ENCODE data around the gene WNT4.

Gene WNT4

DNA sequence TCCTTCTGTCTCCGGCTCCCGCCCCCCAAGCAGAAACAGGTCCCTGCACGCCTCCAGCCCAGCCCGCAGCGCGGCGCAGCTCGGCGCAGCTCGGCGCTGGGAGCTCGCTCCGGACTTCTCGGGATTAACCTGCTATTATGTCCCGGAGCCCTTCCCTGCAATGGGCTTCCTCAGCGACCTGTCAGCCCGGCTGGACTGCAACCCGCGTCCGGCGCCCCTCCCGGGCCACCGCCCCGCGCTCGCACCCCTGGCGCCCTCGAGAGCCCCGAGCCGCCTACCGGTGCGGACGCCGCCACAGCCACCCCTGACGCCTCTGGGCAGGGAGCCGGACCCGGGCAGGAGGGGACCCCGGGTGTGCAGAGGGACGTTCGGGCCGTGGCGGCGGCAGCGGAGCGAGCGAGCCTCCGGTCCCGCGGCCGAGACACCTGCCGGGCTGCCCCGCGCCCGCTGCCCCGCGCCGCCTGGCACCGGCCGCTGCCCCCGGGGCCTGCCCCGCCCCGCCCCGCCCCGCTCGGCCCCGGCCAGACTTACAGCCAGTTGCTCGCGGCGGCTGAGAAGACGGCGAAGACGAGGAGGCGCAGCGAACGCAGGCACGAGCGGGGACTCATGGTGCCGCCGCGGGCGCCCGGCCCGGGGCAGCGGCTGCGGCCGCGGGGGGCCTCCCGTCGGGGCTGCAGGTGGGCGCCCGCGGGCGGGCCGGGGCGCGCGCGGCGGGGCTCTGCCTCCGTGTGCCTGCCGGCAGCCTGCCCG, 407 bp downstream of the WNT4 start:
- H3K4me2 ChIP-seq (ENCODE audit: low read length) = peak overlapping the region; percentile 84
- peaks cover 53% of the 10 kb centered on the region for H3K79me2 ChIP-seq (ENCODE audit: low read length)
- H3K9ac ChIP-seq (ENCODE audit: low read length) = peak overlapping the region; percentile 93
- peak overlapping the region; percentile 51 for H3K27ac ChIP-seq (ENCODE audit: low read length)
- H3K4me1 ChIP-seq (ENCODE audit: low read length) = peaks cover 79% of the 10 kb centered on the region
- H3K4me3 ChIP-seq (ENCODE audit: low read length) = peak overlapping the region; percentile 96
- peaks cover 41% of the 10 kb centered on the region for H4K20me1 ChIP-seq (ENCODE audit: insufficient read depth, low read length)
- H3K27me3 ChIP-seq (ENCODE audit: low read depth, low read length) = no peaks in the 10 kb centered on the region
- H3K36me3 ChIP-seq (replicated peaks; ENCODE audit: low read depth, low read length) = peaks cover 45% of the 10 kb centered on the region
- no peak for TF ChIP-seq EZH2phosphoT487 (IDR thresholded peaks at IDR 0.05; ENCODE audit: low read depth)
- TF ChIP-seq, protein P1, sequence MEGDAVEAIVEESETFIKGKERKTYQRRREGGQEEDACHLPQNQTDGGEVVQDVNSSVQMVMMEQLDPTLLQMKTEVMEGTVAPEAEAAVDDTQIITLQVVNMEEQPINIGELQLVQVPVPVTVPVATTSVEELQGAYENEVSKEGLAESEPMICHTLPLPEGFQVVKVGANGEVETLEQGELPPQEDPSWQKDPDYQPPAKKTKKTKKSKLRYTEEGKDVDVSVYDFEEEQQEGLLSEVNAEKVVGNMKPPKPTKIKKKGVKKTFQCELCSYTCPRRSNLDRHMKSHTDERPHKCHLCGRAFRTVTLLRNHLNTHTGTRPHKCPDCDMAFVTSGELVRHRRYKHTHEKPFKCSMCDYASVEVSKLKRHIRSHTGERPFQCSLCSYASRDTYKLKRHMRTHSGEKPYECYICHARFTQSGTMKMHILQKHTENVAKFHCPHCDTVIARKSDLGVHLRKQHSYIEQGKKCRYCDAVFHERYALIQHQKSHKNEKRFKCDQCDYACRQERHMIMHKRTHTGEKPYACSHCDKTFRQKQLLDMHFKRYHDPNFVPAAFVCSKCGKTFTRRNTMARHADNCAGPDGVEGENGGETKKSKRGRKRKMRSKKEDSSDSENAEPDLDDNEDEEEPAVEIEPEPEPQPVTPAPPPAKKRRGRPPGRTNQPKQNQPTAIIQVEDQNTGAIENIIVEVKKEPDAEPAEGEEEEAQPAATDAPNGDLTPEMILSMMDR (IDR thresholded peaks at IDR 0.05; ENCODE audit: low read depth, low read length) = peak; percentile 15; the same call in 1 of the 2 replicates
- H3K9me3 ChIP-seq (ENCODE audit: insufficient read depth, low read length) = no peaks in the 10 kb centered on the region
- no peak overlapping the region for H2AFZ ChIP-seq (ENCODE audit: low read depth, low read length)

DNA sequence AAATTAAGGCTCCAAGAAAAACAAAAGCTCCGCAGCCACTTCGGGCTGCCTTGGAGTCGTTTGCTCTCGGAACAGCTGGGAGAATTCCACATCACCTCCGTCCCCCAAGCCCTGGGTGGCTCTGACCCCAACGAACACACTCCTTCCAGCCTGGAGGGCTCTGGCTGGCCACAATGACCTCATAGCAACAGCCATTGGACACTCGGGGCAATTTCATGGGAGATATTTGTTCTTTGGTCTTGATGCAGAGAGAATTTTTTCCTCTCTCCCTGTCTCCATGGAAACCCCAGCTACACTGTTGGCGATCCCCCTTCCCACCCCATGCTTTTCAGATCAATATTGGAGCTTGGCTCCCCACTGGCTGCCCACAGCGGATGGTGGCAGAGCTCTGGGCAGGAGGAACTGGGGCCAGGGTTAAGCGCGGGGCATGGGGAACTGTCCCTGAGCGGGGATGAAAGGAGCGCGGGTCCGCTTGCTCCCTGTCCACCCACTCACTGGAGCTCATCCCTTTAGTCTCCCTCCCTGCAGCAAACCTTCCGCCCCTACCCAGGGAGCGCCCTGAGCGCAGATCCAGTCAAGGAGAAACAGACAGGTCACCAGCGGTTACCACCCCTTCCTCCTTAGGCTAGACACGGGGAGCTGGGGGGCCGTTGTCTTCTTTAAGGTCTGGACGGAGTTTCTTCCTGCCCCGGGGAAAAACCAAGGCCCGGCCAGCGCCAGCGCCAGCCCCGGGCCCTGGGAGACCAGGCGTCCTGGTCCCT, 1.2 kb downstream of the WNT4 start:
- TF ChIP-seq, protein P1 (IDR thresholded peaks at IDR 0.05; ENCODE audit: low read depth, low read length) = no peak
- H3K79me2 ChIP-seq (ENCODE audit: low read length) = peaks cover 60% of the 10 kb centered on the region
- H4K20me1 ChIP-seq (ENCODE audit: insufficient read depth, low read length) = peaks cover 47% of the 10 kb centered on the region
- H2AFZ ChIP-seq (ENCODE audit: low read depth, low read length) = no peak overlapping the region
- H3K9ac ChIP-seq (ENCODE audit: low read length) = peak overlapping the region; percentile 93
- H3K4me3 ChIP-seq (ENCODE audit: low read length) = peak overlapping the region; percentile 96
- H3K4me2 ChIP-seq (ENCODE audit: low read length) = peak overlapping the region; percentile 84
- H3K36me3 ChIP-seq (replicated peaks; ENCODE audit: low read depth, low read length) = peaks cover 52% of the 10 kb centered on the region
- H3K27me3 ChIP-seq (ENCODE audit: low read depth, low read length) = no peaks in the 10 kb centered on the region
- peaks cover 79% of the 10 kb centered on the region for H3K4me1 ChIP-seq (ENCODE audit: low read length)
- H3K9me3 ChIP-seq (ENCODE audit: insufficient read depth, low read length) = no peaks in the 10 kb centered on the region
- peak overlapping the region; percentile 51 for H3K27ac ChIP-seq (ENCODE audit: low read length)

DNA sequence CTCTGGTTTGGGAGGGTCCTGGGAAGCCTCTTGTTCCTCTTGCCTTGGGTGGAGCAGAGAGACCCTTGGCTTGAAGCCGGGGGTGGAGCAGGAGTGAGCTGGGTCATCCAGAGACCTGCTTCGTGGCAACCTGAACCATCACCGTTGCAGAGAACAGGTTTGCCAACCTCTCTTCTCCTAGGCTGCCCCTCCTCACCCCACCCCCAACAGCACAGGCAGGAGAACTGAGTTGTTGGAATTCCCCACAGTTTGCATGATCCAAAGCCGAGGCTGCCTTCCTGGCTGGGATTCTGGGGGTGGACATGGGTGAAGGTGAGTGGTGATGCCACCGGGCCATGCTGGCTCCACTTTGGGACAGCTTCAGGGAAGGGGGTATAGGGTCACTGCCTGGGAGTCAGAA, 2.2 kb downstream of the WNT4 start:
- Histone ChIP-seq H3K79me2 (ENCODE audit: low read length) (peaks cover 62% of the 10 kb centered on the region), H3K9ac (ENCODE audit: low read length) (peak overlapping the region; percentile 93; the same call in 1 of the 2 replicates), H3K27ac (ENCODE audit: low read length) (no peak overlapping the region), H3K4me2 (ENCODE audit: low read length) (peak overlapping the region; percentile 84), H3K9me3 (ENCODE audit: insufficient read depth, low read length) (no peaks in the 10 kb centered on the region), H3K36me3 (replicated peaks; ENCODE audit: low read depth, low read length) (peaks cover 56% of the 10 kb centered on the region), H2AFZ (ENCODE audit: low read depth, low read length) (no peak overlapping the region), H3K4me1 (ENCODE audit: low read length) (peaks cover 80% of the 10 kb centered on the region), H3K4me3 (ENCODE audit: low read length) (peak overlapping the region; percentile 96; the same call in 1 of the 2 replicates), H3K27me3 (ENCODE audit: low read depth, low read length) (no peaks in the 10 kb centered on the region), H4K20me1 (ENCODE audit: insufficient read depth, low read length) (peaks cover 50% of the 10 kb centered on the region)
- TF ChIP-seq EZH2phosphoT487 (IDR thresholded peaks at IDR 0.05; ENCODE audit: low read depth) = no peak
- TF ChIP-seq, protein P1 (IDR thresholded peaks at IDR 0.05; ENCODE audit: low read depth, low read length) = no peak

DNA sequence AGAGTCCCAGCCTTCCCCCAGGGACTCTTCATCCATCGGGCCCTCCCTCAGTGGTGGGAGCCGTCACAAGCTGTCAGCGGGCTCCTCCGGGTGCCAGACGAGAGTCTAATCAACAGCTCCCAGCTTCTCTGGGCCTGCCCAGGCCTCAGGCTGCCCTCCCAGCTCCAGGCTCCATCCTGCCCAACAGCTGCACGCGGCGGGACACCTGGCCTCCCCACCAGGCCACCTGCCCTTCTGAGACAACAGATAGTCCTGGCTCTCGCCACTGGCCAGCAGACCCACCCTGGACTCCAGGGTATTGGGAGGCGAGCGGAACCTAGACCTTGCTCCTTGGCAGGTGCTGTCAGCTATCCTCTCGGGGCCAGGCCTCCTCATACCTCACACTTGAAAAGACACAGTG, 3.1 kb downstream of the WNT4 start:
- H3K36me3 ChIP-seq (replicated peaks; ENCODE audit: low read depth, low read length) = peaks cover 56% of the 10 kb centered on the region
- peak overlapping the region; percentile 84 for H3K4me2 ChIP-seq (ENCODE audit: low read length)
- H3K79me2 ChIP-seq (ENCODE audit: low read length) = peaks cover 62% of the 10 kb centered on the region
- H3K4me3 ChIP-seq (ENCODE audit: low read length) = peak overlapping the region; percentile 96; the same call in 1 of the 2 replicates
- H3K27ac ChIP-seq (ENCODE audit: low read length) = no peak overlapping the region
- peaks cover 58% of the 10 kb centered on the region for H4K20me1 ChIP-seq (ENCODE audit: insufficient read depth, low read length)
- no peaks in the 10 kb centered on the region for H3K9me3 ChIP-seq (ENCODE audit: insufficient read depth, low read length)
- TF ChIP-seq, protein P1 (IDR thresholded peaks at IDR 0.05; ENCODE audit: low read depth, low read length) = no peak
- TF ChIP-seq EZH2phosphoT487 (IDR thresholded peaks at IDR 0.05; ENCODE audit: low read depth) = no peak
- H3K27me3 ChIP-seq (ENCODE audit: low read depth, low read length) = no peaks in the 10 kb centered on the region
- no peak overlapping the region for H2AFZ ChIP-seq (ENCODE audit: low read depth, low read length)
- H3K4me1 ChIP-seq (ENCODE audit: low read length) = peaks cover 80% of the 10 kb centered on the region
- no peak overlapping the region for H3K9ac ChIP-seq (ENCODE audit: low read length)
